Measurements from ENCODE around the gene SLC23A1.

The SLC23A1 gene

DNA sequence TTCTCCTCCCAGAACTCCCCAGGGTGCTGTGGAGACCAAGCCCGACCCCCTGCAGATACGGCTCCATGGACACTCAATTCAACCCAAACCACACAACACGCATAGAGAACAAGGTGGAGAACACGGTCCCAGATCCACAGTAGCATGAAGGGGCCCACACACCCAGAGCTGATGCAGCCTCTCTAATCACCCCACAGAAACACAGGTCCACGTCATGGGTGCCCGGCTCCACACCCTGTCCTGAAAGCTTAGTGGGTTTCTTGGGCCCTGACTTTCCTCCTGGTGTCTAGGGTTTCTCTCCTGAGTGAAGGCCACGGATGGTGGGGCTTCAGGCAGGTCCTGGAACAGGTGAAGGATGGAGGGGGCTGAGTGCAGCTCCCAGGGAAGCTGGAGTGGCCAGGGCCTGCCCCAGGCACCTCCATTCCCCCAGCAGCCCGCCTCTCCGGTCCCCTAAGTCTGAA is 1.5 kb upstream of the SLC23A1 start (continued):
- TF ChIP-seq, protein P1, sequence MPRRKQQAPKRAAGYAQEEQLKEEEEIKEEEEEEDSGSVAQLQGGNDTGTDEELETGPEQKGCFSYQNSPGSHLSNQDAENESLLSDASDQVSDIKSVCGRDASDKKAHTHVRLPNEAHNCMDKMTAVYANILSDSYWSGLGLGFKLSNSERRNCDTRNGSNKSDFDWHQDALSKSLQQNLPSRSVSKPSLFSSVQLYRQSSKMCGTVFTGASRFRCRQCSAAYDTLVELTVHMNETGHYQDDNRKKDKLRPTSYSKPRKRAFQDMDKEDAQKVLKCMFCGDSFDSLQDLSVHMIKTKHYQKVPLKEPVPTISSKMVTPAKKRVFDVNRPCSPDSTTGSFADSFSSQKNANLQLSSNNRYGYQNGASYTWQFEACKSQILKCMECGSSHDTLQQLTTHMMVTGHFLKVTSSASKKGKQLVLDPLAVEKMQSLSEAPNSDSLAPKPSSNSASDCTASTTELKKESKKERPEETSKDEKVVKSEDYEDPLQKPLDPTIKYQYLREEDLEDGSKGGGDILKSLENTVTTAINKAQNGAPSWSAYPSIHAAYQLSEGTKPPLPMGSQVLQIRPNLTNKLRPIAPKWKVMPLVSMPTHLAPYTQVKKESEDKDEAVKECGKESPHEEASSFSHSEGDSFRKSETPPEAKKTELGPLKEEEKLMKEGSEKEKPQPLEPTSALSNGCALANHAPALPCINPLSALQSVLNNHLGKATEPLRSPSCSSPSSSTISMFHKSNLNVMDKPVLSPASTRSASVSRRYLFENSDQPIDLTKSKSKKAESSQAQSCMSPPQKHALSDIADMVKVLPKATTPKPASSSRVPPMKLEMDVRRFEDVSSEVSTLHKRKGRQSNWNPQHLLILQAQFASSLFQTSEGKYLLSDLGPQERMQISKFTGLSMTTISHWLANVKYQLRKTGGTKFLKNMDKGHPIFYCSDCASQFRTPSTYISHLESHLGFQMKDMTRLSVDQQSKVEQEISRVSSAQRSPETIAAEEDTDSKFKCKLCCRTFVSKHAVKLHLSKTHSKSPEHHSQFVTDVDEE (CRISPR knock-in tag; IDR thresholded peaks at IDR 0.05): no peak

GRCh38 chr5:139383993-139384590 is 995 bp upstream of the SLC23A1 start:
- no peak for ATAC-seq
- TF ChIP-seq, protein P2, sequence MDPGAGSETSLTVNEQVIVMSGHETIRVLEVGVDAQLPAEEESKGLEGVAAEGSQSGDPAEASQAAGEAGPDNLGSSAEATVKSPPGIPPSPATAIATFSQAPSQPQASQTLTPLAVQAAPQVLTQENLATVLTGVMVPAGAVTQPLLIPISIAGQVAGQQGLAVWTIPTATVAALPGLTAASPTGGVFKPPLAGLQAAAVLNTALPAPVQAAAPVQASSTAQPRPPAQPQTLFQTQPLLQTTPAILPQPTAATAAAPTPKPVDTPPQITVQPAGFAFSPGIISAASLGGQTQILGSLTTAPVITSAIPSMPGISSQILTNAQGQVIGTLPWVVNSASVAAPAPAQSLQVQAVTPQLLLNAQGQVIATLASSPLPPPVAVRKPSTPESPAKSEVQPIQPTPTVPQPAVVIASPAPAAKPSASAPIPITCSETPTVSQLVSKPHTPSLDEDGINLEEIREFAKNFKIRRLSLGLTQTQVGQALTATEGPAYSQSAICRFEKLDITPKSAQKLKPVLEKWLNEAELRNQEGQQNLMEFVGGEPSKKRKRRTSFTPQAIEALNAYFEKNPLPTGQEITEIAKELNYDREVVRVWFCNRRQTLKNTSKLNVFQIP (CRISPR knock-in tag; IDR thresholded peaks at IDR 0.05; ENCODE audit: borderline replicate concordance, low read depth): no peak
- TF ChIP-seq PPARA (CRISPR knock-in tag; IDR thresholded peaks at IDR 0.05; ENCODE audit: borderline replicate concordance) (no peak), ZFP3 (CRISPR knock-in tag; IDR thresholded peaks at IDR 0.05) (no peak), TOX (CRISPR knock-in tag; IDR thresholded peaks at IDR 0.05; ENCODE audit: borderline replicate concordance) (no peak), CSDC2 (CRISPR knock-in tag; IDR thresholded peaks at IDR 0.05) (no peak), SNAI2 (CRISPR knock-in tag; IDR thresholded peaks at IDR 0.05) (no peak), ZNF565 (CRISPR knock-in tag; conservative IDR thresholded peaks at IDR 0.05; ENCODE audit: low read depth) (no peak), CSRNP3 (CRISPR knock-in tag; IDR thresholded peaks at IDR 0.05) (no peak)
- TF ChIP-seq, protein P3, sequence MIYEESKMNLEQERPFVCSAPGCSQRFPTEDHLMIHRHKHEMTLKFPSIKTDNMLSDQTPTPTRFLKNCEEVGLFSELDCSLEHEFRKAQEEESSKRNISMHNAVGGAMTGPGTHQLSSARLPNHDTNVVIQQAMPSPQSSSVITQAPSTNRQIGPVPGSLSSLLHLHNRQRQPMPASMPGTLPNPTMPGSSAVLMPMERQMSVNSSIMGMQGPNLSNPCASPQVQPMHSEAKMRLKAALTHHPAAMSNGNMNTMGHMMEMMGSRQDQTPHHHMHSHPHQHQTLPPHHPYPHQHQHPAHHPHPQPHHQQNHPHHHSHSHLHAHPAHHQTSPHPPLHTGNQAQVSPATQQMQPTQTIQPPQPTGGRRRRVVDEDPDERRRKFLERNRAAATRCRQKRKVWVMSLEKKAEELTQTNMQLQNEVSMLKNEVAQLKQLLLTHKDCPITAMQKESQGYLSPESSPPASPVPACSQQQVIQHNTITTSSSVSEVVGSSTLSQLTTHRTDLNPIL (CRISPR knock-in tag; IDR thresholded peaks at IDR 0.05; ENCODE audit: low read depth): no peak

DNA sequence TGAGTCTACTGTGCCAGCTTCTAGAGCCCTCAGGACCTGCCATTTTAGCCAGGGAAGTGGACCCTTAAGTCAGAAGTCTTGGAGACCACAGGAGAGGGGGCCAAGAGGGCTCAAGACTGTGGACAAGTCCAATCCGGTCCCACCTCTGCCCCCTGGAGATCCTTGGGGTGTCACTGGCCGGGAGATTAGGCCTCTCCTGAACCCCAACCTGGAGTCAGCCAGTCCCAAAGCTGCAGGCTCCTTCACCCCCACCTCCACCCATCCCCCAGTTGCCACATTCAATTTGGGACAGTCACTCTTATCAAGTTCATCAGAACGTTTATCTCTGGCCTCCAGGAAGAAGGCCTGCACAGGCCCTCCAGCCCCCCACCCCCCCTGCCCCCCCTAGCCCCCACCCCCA is 290 bp downstream of the SLC23A1 start:
- no peak for ATAC-seq
- no peak for TF ChIP-seq TOX (CRISPR knock-in tag; IDR thresholded peaks at IDR 0.05; ENCODE audit: borderline replicate concordance)
- TF ChIP-seq ZFP3 (CRISPR knock-in tag; IDR thresholded peaks at IDR 0.05): no peak
- no peak for TF ChIP-seq OSR1 (CRISPR knock-in tag; IDR thresholded peaks at IDR 0.05)
- TF ChIP-seq ZNF565 (CRISPR knock-in tag; conservative IDR thresholded peaks at IDR 0.05; ENCODE audit: low read depth): no peak
- TF ChIP-seq ARNTL (CRISPR knock-in tag; IDR thresholded peaks at IDR 0.05; ENCODE audit: borderline replicate concordance, low read depth): no peak
- TF ChIP-seq RARB (CRISPR knock-in tag; IDR thresholded peaks at IDR 0.05): no peak
- no peak for TF ChIP-seq PPARA (CRISPR knock-in tag; IDR thresholded peaks at IDR 0.05; ENCODE audit: borderline replicate concordance)
- no peak for TF ChIP-seq CSDC2 (CRISPR knock-in tag; IDR thresholded peaks at IDR 0.05)
- no peak for TF ChIP-seq PATZ1 (CRISPR knock-in tag; IDR thresholded peaks at IDR 0.05; ENCODE audit: borderline replicate concordance)
- TF ChIP-seq CSRNP3 (CRISPR knock-in tag; IDR thresholded peaks at IDR 0.05): no peak
- no peak for TF ChIP-seq ZFP30 (CRISPR knock-in tag; IDR thresholded peaks at IDR 0.05)
- TF ChIP-seq ESRRG (CRISPR knock-in tag; IDR thresholded peaks at IDR 0.05): no peak
- no peak for TF ChIP-seq BACH2 (CRISPR knock-in tag; IDR thresholded peaks at IDR 0.05; ENCODE audit: borderline replicate concordance)
